NCI-H1417 (cell line): ENCODE data around the gene NIPSNAP2.
"Not testable (repeated sequence)": the region's sequence is repeated elsewhere in the genome, so short reads cannot be mapped to it uniquely, and the experiment has no call there.

Experiments
- DNase-seq, 3 experiments: peaks; one replicate each; lab custom pipeline; 2025; lab: John Stamatoyannopoulos, UW

Gene NIPSNAP2

DNA sequence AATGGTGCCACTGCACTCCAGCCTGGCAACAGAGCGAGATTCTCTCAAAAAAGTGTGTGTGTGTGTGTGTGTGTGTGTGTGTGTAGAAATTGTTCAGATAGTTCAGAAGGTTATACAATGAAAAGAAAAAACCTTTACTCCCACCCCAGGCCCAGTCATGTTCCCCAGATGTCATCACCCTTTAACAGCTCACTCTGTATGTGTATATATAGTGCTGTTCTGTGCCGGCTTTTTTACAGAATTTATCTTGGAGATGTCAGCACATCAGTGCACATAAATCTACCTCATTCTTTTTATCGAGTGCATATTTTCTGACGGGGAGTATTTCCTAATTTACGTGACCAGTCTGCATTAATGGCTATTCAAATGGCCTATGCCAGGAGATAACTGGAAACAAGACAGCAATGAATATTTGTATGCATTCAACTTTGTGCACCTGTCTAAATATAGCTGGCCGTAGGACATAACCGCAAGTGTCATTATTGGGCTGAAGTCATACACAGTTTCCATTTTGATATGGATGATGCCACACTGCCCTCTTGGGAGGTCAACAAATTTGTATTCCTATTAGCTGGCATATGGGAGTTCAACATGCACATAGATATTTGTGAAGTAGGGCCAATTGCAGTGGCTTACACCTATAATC is 11.7 kb downstream of the NIPSNAP2 start:
- DNase-seq, result peak in 2 of 3 experiments; percentile 15 to 63

DNA sequence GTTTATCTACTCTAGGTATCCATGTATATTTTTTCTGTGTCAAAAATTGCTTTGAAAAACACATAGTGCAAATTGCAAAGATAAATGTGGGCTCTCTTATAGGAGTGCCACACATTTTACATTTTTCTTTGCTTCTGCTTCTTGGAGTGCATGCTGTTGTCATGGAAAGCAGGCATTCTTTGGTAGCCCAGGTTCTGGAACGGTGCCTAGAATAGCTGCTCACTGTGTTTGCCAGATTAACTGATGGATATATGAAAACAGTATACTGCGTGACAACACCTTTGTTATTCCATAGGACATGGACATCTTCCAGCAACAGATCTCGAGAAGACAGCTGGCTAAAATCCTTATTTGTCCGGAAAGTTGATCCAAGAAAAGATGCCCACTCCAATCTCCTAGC is 13.4 kb downstream of the NIPSNAP2 start:
- DNase-seq, result peak in 1 of 3 experiments; percentile 64

DNA sequence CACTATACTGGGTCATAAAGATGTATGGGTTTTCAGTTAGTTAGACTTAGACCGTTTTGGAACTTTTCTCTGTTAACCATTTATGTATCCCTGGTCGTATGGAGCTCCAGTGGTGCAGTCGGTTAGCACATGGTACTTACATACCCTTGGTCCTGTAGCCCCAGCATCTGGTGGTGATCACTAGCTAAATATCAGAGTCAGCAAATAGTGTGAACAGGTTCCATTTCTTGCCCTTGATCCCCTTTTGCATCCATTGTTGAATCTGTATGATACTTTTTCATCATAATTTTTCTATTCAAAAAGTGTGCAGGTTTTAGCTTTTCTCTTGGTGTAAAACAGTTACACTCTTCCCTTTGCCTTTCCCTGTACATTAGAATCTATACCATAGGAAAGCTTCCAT is 15.9 kb downstream of the NIPSNAP2 start:
- no peak for DNase-seq

DNA sequence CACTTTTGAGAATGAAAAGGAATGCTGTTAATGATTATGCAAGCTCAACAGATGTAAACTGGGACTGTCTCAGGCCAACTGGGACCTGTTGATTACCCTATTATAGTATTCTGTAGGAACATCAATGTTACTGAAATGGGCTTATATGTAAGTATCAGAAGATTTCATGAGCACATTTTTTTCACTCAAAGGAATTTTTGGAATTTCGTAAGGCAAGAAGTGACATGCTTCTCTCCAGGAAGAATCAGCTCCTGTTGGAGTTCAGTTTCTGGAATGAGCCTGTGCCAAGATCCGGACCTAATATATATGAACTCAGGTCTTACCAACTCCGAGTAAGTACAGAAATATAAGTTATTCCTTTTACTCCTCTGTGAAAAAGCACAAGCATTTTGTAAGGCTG is 19.2 kb downstream of the NIPSNAP2 start:
- DNase-seq, result no peak

DNA sequence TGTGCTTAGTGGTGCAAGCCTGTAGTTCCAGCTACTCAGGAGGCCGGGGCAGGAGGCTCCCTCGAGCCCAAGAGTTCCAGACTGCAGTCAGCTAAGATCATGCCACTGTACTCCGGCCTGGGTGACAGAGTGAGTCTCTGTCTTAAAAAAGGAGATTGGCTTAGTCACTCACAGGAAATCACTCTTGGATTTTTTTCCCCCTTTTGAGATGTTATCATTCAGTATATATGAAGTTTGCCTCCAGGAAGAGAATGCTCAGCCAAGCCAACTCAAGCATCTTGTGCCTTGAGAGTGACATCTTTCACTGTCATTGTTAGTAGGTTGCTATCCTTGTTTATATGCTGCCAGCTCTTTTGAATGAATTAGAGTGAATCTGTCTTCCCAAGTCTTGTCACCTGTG is 28.0 kb downstream of the NIPSNAP2 start:
- no peak for DNase-seq

DNA sequence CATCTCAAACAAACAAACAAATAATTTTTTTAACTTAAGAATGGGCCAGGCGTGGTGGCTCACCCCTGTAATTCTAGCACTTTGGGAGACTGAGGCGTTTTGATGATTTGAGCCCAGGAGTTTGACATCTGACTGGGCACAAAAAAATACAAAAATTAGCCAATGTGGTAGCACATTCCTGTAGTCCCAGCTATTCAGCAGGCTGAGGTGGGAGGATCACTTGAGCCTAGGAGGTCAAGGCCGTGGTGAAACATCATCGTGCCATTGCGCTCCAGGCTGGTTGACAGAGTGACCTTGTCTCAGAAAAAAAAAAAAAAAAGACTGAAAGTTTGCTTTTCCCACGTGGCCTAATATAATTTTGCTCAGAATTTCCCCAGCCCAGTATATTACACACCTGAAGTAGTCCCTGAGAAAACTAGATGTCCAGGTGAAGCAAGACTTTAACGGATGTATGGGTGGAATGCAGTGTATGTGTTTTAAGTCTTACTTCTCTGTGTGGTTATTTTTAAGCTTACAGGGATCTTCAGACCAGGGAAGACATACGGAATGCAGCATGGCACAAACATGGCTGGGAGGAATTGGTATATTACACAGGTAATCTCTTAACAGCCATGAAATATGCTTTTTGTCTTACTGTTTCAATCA is 32.6 kb downstream of the NIPSNAP2 start:
- DNase-seq, result no peak

DNA sequence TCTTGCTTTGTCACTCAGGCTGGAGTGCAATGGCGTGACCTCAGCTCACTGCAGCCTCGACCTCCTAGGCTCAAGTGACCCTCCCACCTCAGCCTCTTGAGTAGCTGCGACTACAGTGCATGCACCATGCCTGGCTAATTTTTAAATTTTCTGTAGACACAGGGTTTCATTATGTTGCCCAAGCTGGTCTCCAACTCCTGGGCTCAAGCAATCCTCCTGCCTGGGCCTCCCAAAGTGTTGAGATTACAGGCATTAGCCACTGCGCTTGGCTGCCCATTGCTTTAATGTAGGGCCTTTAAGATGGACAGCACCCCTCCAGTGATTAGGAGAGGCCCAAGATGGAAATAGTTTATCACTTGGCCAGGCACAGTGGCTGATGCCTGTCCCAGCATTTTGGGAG is 39.4 kb downstream of the NIPSNAP2 start:
- DNase-seq, result no peak

DNA sequence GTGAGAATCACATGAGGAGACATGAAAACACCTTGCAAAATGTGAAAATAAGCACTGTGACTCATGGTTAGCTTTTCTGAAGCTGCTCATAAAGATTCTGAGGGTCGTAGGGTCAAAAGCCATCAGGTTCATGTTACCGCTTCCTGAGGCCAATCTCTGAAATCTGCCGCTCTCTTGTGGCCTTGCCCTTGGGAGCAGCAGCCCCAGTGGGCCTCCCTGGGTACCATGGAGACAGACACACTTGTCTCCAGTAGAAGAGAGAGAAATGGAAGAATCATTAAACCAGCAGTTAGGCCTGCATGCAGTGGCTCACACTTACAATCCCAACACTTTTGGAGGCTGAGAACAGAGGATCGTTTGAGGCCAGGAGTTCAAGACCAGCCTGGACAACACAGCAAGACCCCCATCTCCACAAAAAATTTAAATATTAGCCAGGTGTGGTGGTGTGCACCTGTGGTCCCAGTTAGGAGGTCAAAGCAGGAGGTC is 42.8 kb downstream of the NIPSNAP2 start:
- DNase-seq, result peak in 2 of 3 experiments; percentile 4 to 48

DNA sequence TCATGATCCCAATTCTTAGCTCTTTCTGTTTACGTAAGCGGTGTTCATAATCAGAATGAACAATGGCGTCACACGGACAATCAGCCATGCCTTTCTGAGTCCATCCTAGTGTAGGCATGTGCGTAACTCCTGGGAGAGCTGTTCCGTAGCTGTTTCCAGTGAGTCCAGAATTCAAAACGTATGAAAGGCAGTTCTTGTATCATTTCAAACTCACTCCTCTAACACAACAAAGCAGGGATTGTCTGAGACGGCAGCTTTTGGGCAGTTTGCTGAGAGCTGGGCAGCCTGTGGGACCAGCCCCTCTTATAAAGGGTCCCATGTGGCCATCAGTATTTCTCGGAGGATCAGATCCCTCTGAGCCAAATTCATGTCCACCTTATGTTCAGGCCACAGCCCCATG is 43.5 kb downstream of the NIPSNAP2 start:
- DNase-seq, result no peak

DNA sequence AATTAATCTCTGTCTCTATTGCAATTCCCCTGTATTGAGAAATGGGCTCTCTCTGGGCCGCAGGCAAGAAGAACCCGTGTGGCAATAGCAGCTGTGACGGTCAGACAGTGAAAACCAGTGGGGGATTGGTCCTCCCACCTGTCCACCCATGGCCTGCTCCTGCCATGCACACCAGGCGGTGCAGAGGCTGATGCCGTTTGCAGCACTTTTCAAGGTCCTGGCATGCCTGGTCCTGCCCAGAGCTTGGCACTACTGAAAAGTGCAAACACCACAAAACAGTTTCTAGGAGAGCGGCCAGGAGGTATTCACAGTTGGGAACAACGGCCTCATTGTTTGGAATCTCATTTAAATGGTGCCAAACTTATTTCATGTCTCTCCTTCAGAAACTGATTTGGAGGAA is 45.3 kb downstream of the NIPSNAP2 start:
- DNase-seq, result peak; percentile 5 to 94 (median 86)

DNA sequence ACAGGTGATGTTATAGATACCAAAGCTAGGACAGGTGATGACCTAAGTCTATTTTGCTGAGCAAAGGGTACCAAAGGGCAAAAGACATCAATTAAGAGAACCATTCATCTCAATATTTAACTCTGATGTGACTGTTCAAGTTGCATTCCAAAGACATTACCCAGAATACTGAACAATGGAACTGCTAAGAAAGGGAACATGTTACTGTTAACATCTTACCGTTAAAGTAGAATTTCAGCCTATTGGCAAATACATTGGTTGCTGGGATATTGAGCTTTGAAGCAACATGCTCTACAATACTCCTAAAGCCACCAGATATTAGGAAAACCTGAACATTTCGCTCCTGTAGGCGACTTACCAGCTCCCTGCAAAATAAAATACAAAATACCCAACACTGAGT is 52.6 kb downstream of the NIPSNAP2 start:
- not testable (repeated sequence) for DNase-seq

DNA sequence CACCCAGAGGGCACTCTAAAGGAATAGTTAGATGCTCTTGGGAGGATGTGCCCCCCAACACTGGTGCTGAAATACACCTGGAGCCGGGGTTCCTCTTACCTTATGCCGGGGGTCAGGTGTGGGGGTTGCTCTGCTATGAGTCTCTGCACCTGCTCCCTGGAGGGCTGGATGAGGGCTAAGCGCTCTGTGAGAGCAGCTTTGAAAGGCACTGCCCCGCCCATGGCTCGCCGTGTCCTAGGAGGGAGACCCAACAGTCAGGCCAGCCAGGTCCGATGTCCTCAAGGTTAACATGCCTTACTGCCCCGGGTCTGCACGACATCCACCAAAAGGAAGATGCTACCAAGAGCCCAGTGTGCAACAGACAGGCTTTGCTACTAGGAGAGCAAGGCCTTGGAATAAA is 55.1 kb downstream of the NIPSNAP2 start:
- no peak for DNase-seq

DNA sequence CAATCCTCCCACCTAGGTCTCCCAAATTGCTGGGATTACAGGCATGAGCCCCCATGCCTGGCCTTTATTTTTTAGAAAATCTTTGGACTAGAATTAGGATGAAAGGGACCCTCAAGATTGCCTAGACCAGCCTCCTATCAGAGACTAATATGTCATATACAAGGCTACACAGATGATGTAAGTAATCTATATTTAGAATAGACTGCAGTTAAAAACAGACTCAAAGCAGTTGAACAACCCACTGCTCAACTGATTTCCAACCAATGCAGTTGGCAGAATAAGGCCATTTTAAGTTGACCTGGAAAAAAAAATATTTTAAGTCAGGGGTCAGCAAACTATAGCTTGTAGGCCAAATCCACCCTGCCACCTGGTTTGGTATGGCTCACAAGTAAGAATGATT is 59.1 kb downstream of the NIPSNAP2 start:
- no peak for DNase-seq

DNA sequence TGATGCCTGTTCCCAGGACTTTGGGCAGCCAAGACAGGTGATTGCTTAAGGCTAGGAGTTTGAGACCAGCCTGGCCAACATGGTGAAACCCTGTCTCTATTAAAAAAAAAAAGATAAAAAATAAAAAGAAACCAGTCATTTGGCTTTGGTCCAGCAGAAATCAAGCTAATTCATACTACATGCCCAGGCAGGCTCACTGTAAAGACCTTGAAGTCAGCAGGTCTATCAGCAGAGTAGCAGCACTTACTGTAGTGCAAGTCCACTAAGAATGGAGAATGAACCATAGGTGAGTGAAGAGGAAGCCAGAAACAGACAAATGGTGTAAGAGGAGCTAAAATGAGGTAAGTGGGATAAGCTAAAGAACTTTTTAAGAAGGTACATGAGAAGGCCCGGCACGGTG is 62.2 kb downstream of the NIPSNAP2 start:
- peak in 1 of 3 experiments; percentile 42 for DNase-seq

DNA sequence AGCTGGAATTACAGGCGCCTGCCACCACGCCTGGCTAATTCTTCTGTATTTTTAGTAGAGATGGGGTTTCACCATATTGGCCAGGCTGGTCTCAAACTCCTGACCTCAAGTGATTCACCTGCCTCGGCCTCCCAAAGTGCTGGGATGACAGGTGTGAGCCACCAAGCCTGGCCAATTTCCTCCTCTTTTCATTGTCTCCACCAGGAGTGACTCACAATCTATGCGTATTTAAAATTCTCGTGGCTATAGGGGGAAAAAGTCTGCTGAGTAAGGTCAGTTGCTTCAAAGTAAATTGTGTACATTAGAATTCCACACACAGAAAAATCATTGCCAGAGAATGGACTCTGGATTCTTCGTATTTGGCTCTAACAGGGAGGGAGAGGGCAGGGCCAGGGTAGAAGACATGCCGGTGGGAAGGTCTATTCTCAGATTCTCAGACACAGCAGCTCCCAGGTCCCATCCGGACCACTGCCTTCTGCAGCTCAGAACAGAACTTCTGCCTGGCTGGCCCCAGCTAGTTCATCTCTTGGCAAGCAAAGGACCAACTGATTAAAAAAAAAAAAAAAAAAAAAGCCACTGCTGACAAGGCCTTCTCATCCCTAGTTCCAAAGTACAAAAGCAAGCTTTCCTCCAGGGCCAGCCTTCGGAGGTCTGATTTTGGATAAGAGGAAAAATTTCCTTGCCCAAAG is 64.7 kb downstream of the NIPSNAP2 start:
- DNase-seq, result no peak

DNA sequence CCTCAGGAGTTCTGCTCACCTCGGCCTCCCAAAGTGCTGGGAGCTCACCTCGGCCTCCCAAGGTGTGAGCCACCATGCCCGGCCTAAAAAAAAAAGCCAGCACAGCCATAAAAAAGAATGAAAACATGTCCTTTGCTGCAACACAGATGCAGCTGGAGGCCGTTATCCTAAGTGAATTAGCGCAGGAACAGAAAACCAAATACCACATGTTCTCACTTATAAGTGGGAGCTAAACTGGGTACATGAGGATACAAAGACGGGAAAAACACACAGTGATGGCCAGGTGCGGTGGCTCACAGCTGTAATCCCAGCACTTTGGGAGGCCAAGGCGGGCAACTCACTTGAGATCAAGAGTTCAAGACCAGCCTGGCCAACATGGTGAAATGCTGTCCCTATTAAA is 66.0 kb downstream of the NIPSNAP2 start:
- no peak for DNase-seq

DNA sequence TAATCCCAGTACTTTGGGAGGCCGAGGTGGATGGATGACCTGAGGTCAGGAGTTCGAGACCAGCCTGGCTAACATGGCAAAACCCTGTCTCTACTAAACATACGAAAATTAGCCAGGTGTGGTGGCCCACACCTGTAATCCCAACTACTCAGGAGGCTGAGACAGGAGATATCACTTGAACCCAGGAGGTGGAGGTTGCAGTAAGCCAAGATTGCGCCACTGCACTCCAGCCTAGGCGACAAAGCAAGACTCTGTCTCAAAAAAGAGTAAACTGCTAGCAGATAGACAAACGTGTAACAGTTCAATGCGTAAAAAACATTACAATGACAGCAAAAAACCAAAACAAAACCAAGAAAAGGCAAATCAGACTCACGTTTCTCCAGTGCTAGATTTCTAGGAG is 67.2 kb downstream of the NIPSNAP2 start:
- not testable (repeated sequence) for DNase-seq

DNA sequence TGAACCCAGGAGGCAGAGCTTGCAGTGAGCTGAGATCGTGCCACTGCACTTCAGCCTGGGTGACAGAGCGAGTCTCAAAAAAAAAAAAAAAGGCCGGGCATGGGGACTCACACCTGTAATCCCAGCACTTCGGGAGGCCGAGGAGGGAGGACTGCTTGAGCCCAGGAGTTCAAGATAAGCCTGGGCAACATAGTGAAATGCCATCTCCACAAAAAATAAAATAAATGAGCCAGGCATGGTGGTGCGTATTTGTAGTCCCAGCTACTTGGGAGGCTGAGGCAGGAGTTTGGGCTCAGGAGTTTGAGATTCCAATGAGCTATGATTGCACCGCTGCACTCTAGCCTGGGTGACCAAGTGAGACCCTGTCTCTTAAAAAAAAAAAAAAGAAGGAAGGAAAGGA is 68.2 kb downstream of the NIPSNAP2 start:
- DNase-seq, result not testable (repeated sequence)

DNA sequence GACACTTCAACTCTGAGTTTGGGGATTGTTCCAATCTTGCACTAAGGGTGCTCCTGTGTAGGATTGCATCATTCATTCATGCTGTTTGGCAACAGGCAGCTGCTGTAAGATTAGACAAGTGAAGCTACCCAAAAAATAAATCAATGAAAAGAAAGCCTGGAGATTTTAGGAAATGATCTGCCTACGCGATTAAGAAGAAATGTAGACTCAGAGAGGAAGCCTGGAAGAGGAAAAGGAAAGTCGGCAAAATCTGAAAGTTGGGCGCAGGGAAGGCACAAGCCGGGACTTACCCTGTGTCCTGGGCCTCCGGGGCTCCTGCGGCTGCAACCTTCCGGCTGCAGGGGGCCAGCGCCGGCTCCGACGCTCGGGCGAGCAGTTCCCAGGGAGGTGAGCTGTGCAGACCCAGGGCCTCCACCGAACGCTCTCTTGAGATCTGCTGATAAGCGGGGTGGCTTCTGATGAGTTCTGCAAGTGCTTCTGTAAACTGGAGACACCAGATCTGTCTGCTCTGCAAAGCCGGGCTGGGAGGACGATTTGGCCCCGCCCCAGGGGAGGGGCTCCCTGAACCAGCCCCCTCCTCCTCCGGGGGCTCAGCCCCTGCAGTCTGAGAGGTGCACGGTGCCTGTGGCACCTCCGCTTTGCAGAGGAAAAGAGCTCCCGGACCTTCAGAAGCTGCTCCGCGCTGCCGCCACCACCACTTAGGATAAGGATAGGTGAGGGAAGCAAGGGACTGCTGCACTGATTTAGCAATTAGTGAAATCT is 69.5 kb downstream of the NIPSNAP2 start:
- peak; percentile 72 to 85 (median 79) for DNase-seq

DNA sequence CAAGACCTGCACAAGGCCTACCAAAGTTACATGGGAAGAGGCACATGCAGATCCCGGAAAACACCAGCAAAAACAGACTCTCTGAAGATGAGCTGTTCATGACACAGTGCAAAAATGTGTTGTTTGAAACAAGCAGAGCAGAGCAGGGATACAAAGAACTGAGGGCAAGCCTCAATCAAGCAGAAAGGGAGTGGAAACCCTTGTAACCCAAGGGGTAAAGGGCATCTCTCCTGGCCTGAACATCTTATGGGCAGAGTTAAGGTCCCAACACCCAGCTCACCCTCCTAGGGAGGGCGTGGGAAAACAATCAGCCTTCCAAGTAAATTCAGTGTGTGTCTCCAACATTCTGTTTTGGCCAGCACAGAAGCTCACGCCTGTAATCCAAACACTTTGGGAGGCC is 76.3 kb downstream of the NIPSNAP2 start:
- no peak for DNase-seq

DNA sequence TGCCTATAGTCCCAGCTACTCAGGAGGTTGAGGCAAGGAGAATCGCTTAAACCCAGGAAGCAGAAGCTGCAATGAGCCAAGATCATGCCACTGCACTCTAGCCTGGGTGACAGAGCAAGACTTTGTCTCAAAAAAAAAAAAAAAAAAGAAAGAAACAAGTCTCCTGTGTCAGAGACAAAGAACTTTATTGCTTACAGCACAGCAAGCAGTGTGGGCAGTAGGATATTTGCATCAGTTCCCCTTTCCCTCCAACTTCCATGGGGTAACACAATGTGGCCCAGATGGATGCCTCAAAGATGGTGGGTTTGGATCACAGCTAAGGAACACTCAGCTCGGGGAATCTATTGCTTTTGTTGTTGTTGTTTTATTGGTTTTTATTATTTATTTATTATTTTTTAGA is 81.4 kb downstream of the NIPSNAP2 start:
- not testable (repeated sequence) for DNase-seq

DNA sequence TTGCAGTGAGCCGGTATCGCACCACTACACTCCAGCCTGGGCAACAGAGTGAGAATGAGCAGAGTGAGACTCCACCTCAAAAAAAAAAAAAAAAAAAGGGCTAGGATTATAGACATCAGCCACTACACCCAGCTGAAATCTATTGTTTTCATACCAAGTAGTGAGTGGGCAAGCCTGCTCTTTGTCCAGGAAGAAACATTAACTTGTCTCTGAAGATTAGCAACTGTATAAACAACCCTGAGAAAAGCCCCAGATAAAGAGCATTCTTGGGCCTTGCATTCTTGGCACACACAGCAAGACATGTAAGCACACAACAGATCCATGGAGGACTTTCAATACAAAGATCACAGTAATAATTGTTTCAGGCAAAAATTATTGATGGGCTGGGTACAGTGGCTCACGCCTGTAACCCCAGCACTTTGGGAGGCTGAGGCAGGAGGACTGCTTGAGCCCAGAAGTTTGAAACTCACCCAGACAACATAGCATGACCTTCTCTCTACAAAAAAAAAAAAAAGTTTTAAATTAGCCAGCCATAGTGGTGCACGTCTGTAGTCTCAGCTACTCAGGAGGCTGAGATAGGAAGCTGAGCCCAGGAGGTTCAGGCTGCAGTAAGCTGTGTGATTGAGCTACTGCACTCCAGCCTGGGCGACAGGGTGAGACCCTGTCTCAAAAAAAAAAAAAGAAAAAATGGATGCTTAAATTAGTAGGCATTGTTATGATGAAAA is 82.5 kb downstream of the NIPSNAP2 start:
- DNase-seq, result no peak
